CD8-positive, alpha-beta memory T cell (primary cell): Measurements from ENCODE around the gene SOS1. TPM values are rescaled to one million over a fixed set of nuclear protein-coding genes. Genes with fewer than 3 reads are reported as not detected.
A peak's percentile ranks its signal among the peaks of the same experiment; 100 is the strongest.

ENCODE experiments used
- CTCF ChIA-PET: fragments of 350-600 bp; sonication (Branson Sonifier 250); formaldehyde crosslinking; loops from one replicate; lab custom pipeline; 2021; ENCODE audit warnings: antibody characterized with exemption; lab: Charles Lee
- POLR2A ChIA-PET: fragments of 350-600 bp; sonication (Branson Sonifier 250); formaldehyde crosslinking; loops from one replicate; lab custom pipeline; 2021; ENCODE audit warnings: antibody characterized with exemption; lab: Charles Lee
- DNase-seq, 5 donors: peaks; one replicate each; pipeline versions ENCODE4 v3.0.0 to v3.0.0-alpha.2; 2020 to 2022; ENCODE audit warnings: mixed read lengths in 1 of 5
- H3K27ac ChIP-seq: one replicate; pipeline ENCODE4 v1.7.0; 2013; ENCODE audit warnings: low read depth, mild to moderate bottlenecking, low read length, moderate library complexity
- H3K27me3 ChIP-seq: 2 replicates; pipeline ENCODE4 v1.7.0; 2013; ENCODE audit warnings: low read length, mild to moderate bottlenecking; ENCODE audit not compliant: insufficient read depth, poor library complexity, severe bottlenecking
- H3K36me3 ChIP-seq: 2 replicates; pipeline ENCODE4 v1.7.0; 2013; ENCODE audit warnings: mild to moderate bottlenecking, low read length, moderate library complexity; ENCODE audit not compliant: insufficient read depth
- H3K4me1 ChIP-seq: 2 replicates; pipeline ENCODE4 v1.7.0; 2013; ENCODE audit warnings: mild to moderate bottlenecking, low read length, moderate library complexity; ENCODE audit not compliant: insufficient read depth
- H3K4me3 ChIP-seq: 2 replicates; pipeline ENCODE4 v1.7.0; 2013; ENCODE audit warnings: mild to moderate bottlenecking, low read length
- H3K9me3 ChIP-seq: 2 replicates; pipeline ENCODE4 v1.7.0; 2013; ENCODE audit warnings: mild to moderate bottlenecking, low read length
- H3K27ac Mint-ChIP-seq, 8 donors: one replicate each; pipeline ENCODE4 v1.8.0; 2020 to 2021; ENCODE audit warnings: mixed read lengths in 8 of 8, mild to moderate bottlenecking in 6 of 8, inconsistent platforms in 3 of 8, moderate library complexity in 3 of 8
- H3K27me3 Mint-ChIP-seq, 2 donors: one replicate each; pipeline ENCODE4 v1.8.0; 2020 to 2021; ENCODE audit warnings: mixed read lengths in 2 of 2, mild to moderate bottlenecking in 1 of 2, moderate library complexity in 1 of 2
- H3K36me3 Mint-ChIP-seq, 3 donors: one replicate each; pipeline ENCODE4 v1.8.0; 2020 to 2021; ENCODE audit warnings: mixed read lengths in 3 of 3, inconsistent platforms in 1 of 3, mild to moderate bottlenecking in 1 of 3
- H3K4me1 Mint-ChIP-seq, 3 donors: one replicate each; pipeline ENCODE4 v1.8.0; 2020 to 2021; ENCODE audit warnings: mixed read lengths in 3 of 3, inconsistent platforms in 1 of 3, mild to moderate bottlenecking in 1 of 3
- H3K4me3 Mint-ChIP-seq, 7 donors: one replicate each; pipeline ENCODE4 v1.8.0; 2020 to 2021; ENCODE audit warnings: mixed read lengths in 7 of 7, mild to moderate bottlenecking in 6 of 7, moderate library complexity in 4 of 7, inconsistent platforms in 2 of 7
- H3K9me3 Mint-ChIP-seq, 5 donors: one replicate each; pipeline ENCODE4 v1.8.0; 2020 to 2022; ENCODE audit warnings: mixed read lengths in 5 of 5, mild to moderate bottlenecking in 3 of 5, moderate library complexity in 2 of 5, inconsistent platforms in 1 of 5
- polyA plus RNA-seq: library from polyadenylated mRNA; unstranded; fragments of 300-500 nt; fragmentation: Illumina TruSeq; gene quantifications from one replicate; pipeline ENCODE4 v1.2.3, GENCODE V29; 2021
- total RNA-seq, 2 experiments: library from RNA; stranded (reverse); gene quantifications; one replicate each; pipeline ENCODE4 v1.2.3, GENCODE V29; 2021

Gene SOS1
- total and polyA plus RNA-seq, 3 experiments from 2014 or later: 14.5 to 75.9 (median 72.6) TPM

GRCh38 chr2:39115556-39115955, 5.3 kb downstream of the SOS1 start:
- no peak for DNase-seq
- Histone ChIP-seq H3K27me3 (no peaks in the 10 kb centered on the region), H3K9me3 (no peaks in the 10 kb centered on the region), H3K27ac (no peak overlapping the region), H3K36me3 (no peaks in the 10 kb centered on the region), H3K4me3 (no peak overlapping the region), H3K4me1 (peaks cover 21% of the 10 kb centered on the region)
- H3K9me3 Mint-ChIP-seq: no peaks in the 10 kb centered on the region
- H3K36me3 Mint-ChIP-seq: peaks cover 0 to 56% (median 13%) of the 10 kb centered on the region in 3 donors
- peak overlapping the region in 1 of 7 donors; percentile 6 for H3K4me3 Mint-ChIP-seq
- H3K4me1 Mint-ChIP-seq: peaks cover 61 to 83% (median 81%) of the 10 kb centered on the region in 3 donors
- ChIA-PET POLR2A (interaction anchor here (0.7 kb wide), 1 partner anchor 24 kb away, joined by 15 read pairs; no protein-coding TSS in a partner anchor), CTCF (interaction anchor here (1.0 to 7.8 kb wide), 2 partner anchors 8 to 113 kb away, joined by 3 to 123 read pairs; no protein-coding TSS in a partner anchor)
- H3K27me3 Mint-ChIP-seq: no peaks in the 10 kb centered on the region
- peak overlapping the region in 5 of 8 donors; percentile 2 to 47 (median 8) for H3K27ac Mint-ChIP-seq

GRCh38 chr2:39114771-39115170, 6.1 kb downstream of the SOS1 start:
- H3K36me3 Mint-ChIP-seq: peaks cover 0 to 55% (median 13%) of the 10 kb centered on the region in 3 donors
- peaks cover 68 to 91% (median 89%) of the 10 kb centered on the region in 3 donors for H3K4me1 Mint-ChIP-seq
- no peaks in the 10 kb centered on the region for H3K36me3 ChIP-seq
- peak overlapping the region in 7 of 8 donors; percentile 38 to 83 (median 69) for H3K27ac Mint-ChIP-seq
- peak overlapping the region in 3 of 7 donors; percentile 4 to 34 (median 12) for H3K4me3 Mint-ChIP-seq
- H3K4me1 ChIP-seq: peaks cover 28% of the 10 kb centered on the region
- no peak overlapping the region for H3K27ac ChIP-seq
- H3K9me3 ChIP-seq: no peaks in the 10 kb centered on the region
- POLR2A ChIA-PET: interaction anchor here (0.7 kb wide), 1 partner anchor 13 kb away, joined by 4 read pairs; no protein-coding TSS in a partner anchor
- H3K27me3 Mint-ChIP-seq: no peaks in the 10 kb centered on the region
- CTCF ChIA-PET: interaction anchor here (1.3 to 7.8 kb wide), 3 partner anchors 14 to 114 kb away, joined by 3 to 123 read pairs (median 5); no protein-coding TSS in a partner anchor
- no peaks in the 10 kb centered on the region for H3K27me3 ChIP-seq
- no peak for DNase-seq
- H3K4me3 ChIP-seq: no peak overlapping the region
- H3K9me3 Mint-ChIP-seq: no peaks in the 10 kb centered on the region

- POLR2A ChIA-PET: interaction anchor here (0.9 to 1.2 kb wide), 2 partner anchors 11 to 118 kb away, joined by 4 to 5 read pairs; partner anchors contain the start of gene SOS1
- Histone ChIP-seq H3K27me3 (no peaks in the 10 kb centered on the region), H3K36me3 (no peaks in the 10 kb centered on the region), H3K4me1 (peaks cover 29% of the 10 kb centered on the region), H3K9me3 (no peaks in the 10 kb centered on the region), H3K27ac (no peak overlapping the region), H3K4me3 (no peak overlapping the region)
- Mint-ChIP-seq H3K36me3 (peaks cover 0 to 32% (median 9%) of the 10 kb centered on the region in 3 donors), H3K27ac (peak overlapping the region in 7 of 8 donors; percentile 1 to 73 (median 24)), H3K4me1 (peaks cover 56 to 90% (median 80%) of the 10 kb centered on the region in 3 donors), H3K4me3 (no peak overlapping the region), H3K9me3 (no peaks in the 10 kb centered on the region), H3K27me3 (no peaks in the 10 kb centered on the region)
- CTCF ChIA-PET: interaction anchor here (0.6 to 2.5 kb wide), 4 partner anchors 11 to 609 kb away, joined by 3 to 19 read pairs (median 4); partner anchors contain the start of gene SOS1
- DNase-seq: no peak
Observed at GRCh38 chr2:39109537-39109936, 11.3 kb downstream of the SOS1 start.

GRCh38 chr2:39108377-39108776, 12.5 kb downstream of the SOS1 start:
- Mint-ChIP-seq H3K36me3 (peaks cover 0 to 30% (median 5%) of the 10 kb centered on the region in 3 donors), H3K27me3 (no peaks in the 10 kb centered on the region), H3K4me1 (peaks cover 56 to 92% (median 84%) of the 10 kb centered on the region in 3 donors), H3K27ac (peak overlapping the region in 6 of 8 donors; percentile 30 to 78 (median 58)), H3K4me3 (peak overlapping the region in 3 of 7 donors; percentile 2 to 15 (median 8)), H3K9me3 (no peaks in the 10 kb centered on the region)
- Histone ChIP-seq H3K36me3 (no peaks in the 10 kb centered on the region), H3K4me3 (no peak overlapping the region), H3K9me3 (no peaks in the 10 kb centered on the region), H3K27ac (no peak overlapping the region), H3K27me3 (no peaks in the 10 kb centered on the region), H3K4me1 (peaks cover 32% of the 10 kb centered on the region)
- ChIA-PET CTCF (interaction anchor here (0.8 to 2.5 kb wide), 4 partner anchors 8 to 121 kb away, joined by 3 to 19 read pairs (median 4); partner anchors contain the start of gene SOS1), POLR2A (no interaction called here)
- no peak for DNase-seq

- Histone ChIP-seq H3K36me3 (no peaks in the 10 kb centered on the region), H3K4me1 (peaks cover 32% of the 10 kb centered on the region), H3K4me3 (no peak overlapping the region), H3K27me3 (no peaks in the 10 kb centered on the region), H3K27ac (no peak overlapping the region), H3K9me3 (no peaks in the 10 kb centered on the region)
- Mint-ChIP-seq H3K27me3 (no peaks in the 10 kb centered on the region), H3K4me3 (peak overlapping the region in 2 of 7 donors; percentile 2 to 14), H3K9me3 (no peaks in the 10 kb centered on the region), H3K36me3 (peaks cover 0 to 28% (median 7%) of the 10 kb centered on the region in 3 donors), H3K4me1 (peaks cover 60 to 92% (median 84%) of the 10 kb centered on the region in 3 donors), H3K27ac (peak overlapping the region; percentile 3 to 85 (median 44))
- DNase-seq: no peak
- ChIA-PET POLR2A (no interaction called here), CTCF (interaction anchor here (0.8 to 1.0 kb wide), 2 partner anchors 9 to 121 kb away, joined by 3 to 4 read pairs; no protein-coding TSS in a partner anchor)
Observed at GRCh38 chr2:39107724-39108273, 13.1 kb downstream of the SOS1 start.

- H3K4me3 Mint-ChIP-seq: peak overlapping the region in 2 of 7 donors; percentile 8 to 9
- H3K36me3 ChIP-seq: no peaks in the 10 kb centered on the region
- ChIA-PET CTCF (interaction anchor here (1.0 to 2.0 kb wide), 2 partner anchors 14 to 122 kb away, joined by 3 to 5 read pairs; partner anchors contain the start of gene SOS1), POLR2A (no interaction called here)
- H3K27ac Mint-ChIP-seq: peak overlapping the region; percentile 12 to 85 (median 62)
- peaks cover 58 to 92% (median 84%) of the 10 kb centered on the region in 3 donors for H3K4me1 Mint-ChIP-seq
- no peaks in the 10 kb centered on the region for H3K9me3 Mint-ChIP-seq
- no peak for DNase-seq
- no peak overlapping the region for H3K4me3 ChIP-seq
- peaks cover 32% of the 10 kb centered on the region for H3K4me1 ChIP-seq
- no peak overlapping the region for H3K27ac ChIP-seq
- peaks cover 0 to 22% (median 7%) of the 10 kb centered on the region in 3 donors for H3K36me3 Mint-ChIP-seq
- H3K27me3 ChIP-seq: no peaks in the 10 kb centered on the region
- no peaks in the 10 kb centered on the region for H3K27me3 Mint-ChIP-seq
- no peaks in the 10 kb centered on the region for H3K9me3 ChIP-seq
Observed at GRCh38 chr2:39107156-39107555, 13.7 kb downstream of the SOS1 start.

GRCh38 chr2:39099870-39100728, 20.8 kb downstream of the SOS1 start:
- Histone ChIP-seq H3K4me3 (no peak overlapping the region), H3K27ac (no peak overlapping the region), H3K4me1 (peaks cover 34% of the 10 kb centered on the region), H3K36me3 (no peaks in the 10 kb centered on the region), H3K9me3 (no peaks in the 10 kb centered on the region), H3K27me3 (no peaks in the 10 kb centered on the region)
- ChIA-PET CTCF (interaction anchor here (1.0 kb wide), 1 partner anchor 128 kb away, joined by 3 read pairs; no protein-coding TSS in a partner anchor), POLR2A (no interaction called here)
- DNase-seq: no peak
- peaks cover 3 to 18% (median 9%) of the 10 kb centered on the region in 3 donors for H3K36me3 Mint-ChIP-seq
- H3K27me3 Mint-ChIP-seq: no peaks in the 10 kb centered on the region
- peaks cover 66 to 90% (median 82%) of the 10 kb centered on the region in 3 donors for H3K4me1 Mint-ChIP-seq
- H3K27ac Mint-ChIP-seq: peak overlapping the region in 5 of 8 donors; percentile 1 to 74 (median 31)
- H3K9me3 Mint-ChIP-seq: no peaks in the 10 kb centered on the region
- H3K4me3 Mint-ChIP-seq: peak overlapping the region in 5 of 7 donors; percentile 8 to 53 (median 41)
